Osteoblast (primary cell): ENCODE measurements around the gene MRPS17. TPM values are rescaled to one million over a fixed set of nuclear protein-coding genes. Genes with fewer than 3 reads are reported as not detected.

Experiments used
- DNase-seq: peaks from one replicate; pipeline ENCODE4 v3.0.0; 2011; ENCODE audit warnings: low spot score, mixed read lengths; ENCODE audit not compliant: insufficient read length; ENCODE audit errors: missing footprints
- H2AFZ ChIP-seq: 2 replicates; pipeline ENCODE4 v1.6.0; 2011; ENCODE audit warnings: mild to moderate bottlenecking, low read length
- H3K27ac ChIP-seq: 2 replicates; pipeline ENCODE4 v1.5.1; 2011; ENCODE audit warnings: mild to moderate bottlenecking, low read depth, low read length, moderate library complexity
- H3K27me3 ChIP-seq: 2 replicates; pipeline ENCODE4 v1.6.0; 2012; ENCODE audit warnings: mild to moderate bottlenecking, control low read depth, inconsistent platforms, low read length, moderate library complexity; ENCODE audit not compliant: insufficient read depth
- H3K36me3 ChIP-seq: 2 replicates; pipeline ENCODE4 v1.5.1; 2011; ENCODE audit warnings: mild to moderate bottlenecking, low read length, control low read depth, moderate library complexity; ENCODE audit not compliant: insufficient read depth
- H3K4me1 ChIP-seq: 2 replicates; pipeline ENCODE4 v1.5.1; 2011; ENCODE audit warnings: mild to moderate bottlenecking, low read length, control low read depth, moderate library complexity; ENCODE audit not compliant: insufficient read depth
- H3K4me2 ChIP-seq: 2 replicates; pipeline ENCODE4 v1.6.0; 2011; ENCODE audit warnings: mild to moderate bottlenecking, low read length; ENCODE audit not compliant: insufficient read depth
- H3K4me3 ChIP-seq: fragments of 200-600 bp; sonication (generic); 3 replicates; pipeline ENCODE4 v1.5.1; 2012; ENCODE audit warnings: mild to moderate bottlenecking, low read length, inconsistent platforms; ENCODE audit not compliant: insufficient read depth
- H3K79me2 ChIP-seq: 2 replicates; pipeline ENCODE4 v1.6.0; 2012; ENCODE audit warnings: mild to moderate bottlenecking, low read length, control low read depth, inconsistent platforms; ENCODE audit not compliant: insufficient read depth
- H3K9me3 ChIP-seq: 2 replicates; pipeline ENCODE4 v1.5.1; 2011; ENCODE audit warnings: low read depth, low read length, control low read depth
- H4K20me1 ChIP-seq: 2 replicates; pipeline ENCODE4 v1.6.0; 2012; ENCODE audit warnings: mild to moderate bottlenecking, low read length, control low read depth; ENCODE audit not compliant: insufficient read depth
- CTCF ChIP-seq: IDR thresholded peaks from 2 replicates; pipeline ENCODE4 v1.5.1; 2011; ENCODE audit warnings: mild to moderate bottlenecking, low read depth, low read length, moderate library complexity; ENCODE audit errors: extremely low read depth
- total RNA-seq: library from RNA; depleted of rRNA; stranded (reverse); fragments of >200 nt; gene quantifications from 2 replicates; pipeline ENCODE4 v1.2.3, GENCODE V29; 2012

Gene MRPS17
- total RNA-seq = 13.0 and 13.4 TPM in 2 replicates

- peak within 1 kb of the TSS; percentile 99 for H2AFZ ChIP-seq
- H3K36me3 ChIP-seq = peaks cover 11% of the 10 kb centered on the region
- H3K4me2 ChIP-seq = peak within 1 kb of the TSS; percentile 97
- TF ChIP-seq CTCF = no peak
- peak; percentile 100 for DNase-seq
- H3K27ac ChIP-seq = peak within 1 kb of the TSS; percentile 86
- no peaks in the 10 kb centered on the region for H3K27me3 ChIP-seq
- peaks cover 21% of the 10 kb centered on the region for H3K79me2 ChIP-seq
- H3K4me3 ChIP-seq = peak within 1 kb of the TSS; percentile 99
- no peaks in the 10 kb centered on the region for H3K9me3 ChIP-seq
- no peaks in the 10 kb centered on the region for H3K4me1 ChIP-seq
- no peaks in the 10 kb centered on the region for H4K20me1 ChIP-seq
These were observed at the start of gene MRPS17 for GRCh38 chr7:55951637-55952351. MRPS17 (plus strand) TSS chr7:55951877; CDS start chr7:55953196, 1,319 bp downstream.

- no peaks in the 10 kb centered on the region for H3K4me1 ChIP-seq
- H4K20me1 ChIP-seq = no peaks in the 10 kb centered on the region
- H3K27me3 ChIP-seq = no peaks in the 10 kb centered on the region
- H2AFZ ChIP-seq = no peak overlapping the region
- H3K27ac ChIP-seq = no peak overlapping the region
- H3K79me2 ChIP-seq = no peaks in the 10 kb centered on the region
- no peak for TF ChIP-seq CTCF
- H3K4me3 ChIP-seq = no peak overlapping the region
- H3K36me3 ChIP-seq = no peaks in the 10 kb centered on the region
- H3K9me3 ChIP-seq = no peaks in the 10 kb centered on the region
- DNase-seq = no peak
- no peak overlapping the region for H3K4me2 ChIP-seq
These were observed 47.5 kb upstream of the MRPS17 start for GRCh38 chr7:55903985-55904759.

- Histone ChIP-seq H3K36me3 (no peaks in the 10 kb centered on the region), H3K79me2 (no peaks in the 10 kb centered on the region), H3K9me3 (no peaks in the 10 kb centered on the region), H3K27ac (no peak overlapping the region), H3K4me1 (no peaks in the 10 kb centered on the region), H3K27me3 (no peaks in the 10 kb centered on the region), H3K4me3 (no peak overlapping the region), H4K20me1 (no peaks in the 10 kb centered on the region), H3K4me2 (no peak overlapping the region), H2AFZ (no peak overlapping the region)
- no peak for DNase-seq
- no peak for TF ChIP-seq CTCF
These were observed 38.9 kb upstream of the MRPS17 start for GRCh38 chr7:55912748-55913158.

GRCh38 chr7:55917771-55918170 lies 33.9 kb upstream of the MRPS17 start:
- Histone ChIP-seq H3K9me3 (no peaks in the 10 kb centered on the region), H3K79me2 (no peaks in the 10 kb centered on the region), H3K27me3 (no peaks in the 10 kb centered on the region), H3K4me1 (no peaks in the 10 kb centered on the region), H3K36me3 (no peaks in the 10 kb centered on the region), H3K27ac (no peak overlapping the region), H4K20me1 (no peaks in the 10 kb centered on the region), H3K4me3 (no peak overlapping the region), H3K4me2 (no peak overlapping the region), H2AFZ (no peak overlapping the region)
- DNase-seq = no peak
- no peak for TF ChIP-seq CTCF
